ENCODE measurements around the gene ASMTL.
A peak's percentile ranks its signal among the peaks of the same experiment; 100 is the strongest.
"Not testable (repeated sequence)": the region's sequence is repeated elsewhere in the genome, so short reads cannot be mapped to it uniquely, and the experiment has no call there.

ASMTL gene

DNA sequence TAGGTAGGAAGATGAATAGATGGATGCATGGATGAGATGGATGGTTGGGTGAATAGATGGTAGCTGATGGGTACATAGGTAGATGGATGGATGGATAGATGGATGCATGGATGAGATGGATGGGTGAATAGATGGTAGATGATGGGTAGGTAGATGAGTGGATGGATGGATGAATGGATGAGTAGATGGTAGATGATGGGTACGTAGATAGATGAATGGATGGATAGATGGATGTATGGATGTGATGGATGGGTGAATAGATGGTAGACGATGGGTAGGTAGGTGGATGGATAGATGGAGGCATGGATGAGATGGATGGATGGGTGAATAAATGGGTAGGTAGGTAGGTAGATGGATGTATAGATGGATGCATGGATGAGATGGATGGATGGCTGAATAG is 46.9 kb downstream of the ASMTL start:
- H2BK15ac ChIP-seq (replicated peaks; ENCODE audit: low read depth); H3K27ac ChIP-seq (ENCODE audit: low read depth, low read length); H3K56ac ChIP-seq (ENCODE audit: low read length); H4K8ac ChIP-seq (ENCODE audit: low read depth, low read length); H3K4ac ChIP-seq (ENCODE audit: low read depth, low read length); H3K4me3 ChIP-seq (ENCODE audit: low read length); H3K79me1 ChIP-seq (ENCODE audit: low read length); H3K23ac ChIP-seq (ENCODE audit: low read length); H3K79me2 ChIP-seq (ENCODE audit: control insufficient read depth, insufficient read depth, low read length); H3K4me2 ChIP-seq (ENCODE audit: low read length); H2BK5ac ChIP-seq (ENCODE audit: low read length); H4K5ac ChIP-seq (ENCODE audit: low read length); H3K18ac ChIP-seq (ENCODE audit: low read length); H3K4me1 ChIP-seq (ENCODE audit: control insufficient read depth, low read depth, low read length); DNase-seq; H2BK120ac ChIP-seq (ENCODE audit: low read depth, low read length); H3K27me3 ChIP-seq (ENCODE audit: insufficient read depth, low read length, poor library complexity); H3K9ac ChIP-seq (ENCODE audit: low read length); H2AK5ac ChIP-seq (ENCODE audit: low read length): not testable (repeated sequence)
- peaks cover 15% of the 10 kb centered on the region for H3K36me3 ChIP-seq (ENCODE audit: control insufficient read depth, insufficient read depth, low read length)
- WGBS (ENCODE audit: extremely low coverage, insufficient coverage, low lambda C conversion rate) = 100% methylated on average over 2 of the region's 2 CpGs

DNA sequence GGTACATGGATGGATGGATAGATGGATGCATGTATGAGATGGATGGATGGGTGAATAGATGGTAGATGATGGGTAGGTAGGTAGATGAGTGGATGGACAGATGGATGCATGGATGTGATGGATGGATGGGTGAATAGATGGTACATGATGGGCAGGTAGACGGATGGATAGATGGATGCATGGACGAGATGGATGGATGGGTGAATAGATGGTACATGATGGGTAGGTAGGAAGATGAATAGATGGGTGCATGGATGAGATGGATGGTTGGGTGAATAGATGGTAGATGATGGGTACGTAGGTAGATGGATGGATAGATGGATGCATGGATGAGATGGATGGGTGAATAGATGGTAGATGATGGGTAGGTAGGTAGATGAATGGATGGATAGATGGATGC is 48.8 kb downstream of the ASMTL start:
- WGBS (ENCODE audit: extremely low coverage, insufficient coverage, low lambda C conversion rate) = 100% methylated on average over 1 of the region's 3 CpGs
- not testable (repeated sequence) for H3K79me2 ChIP-seq (ENCODE audit: control insufficient read depth, insufficient read depth, low read length); H3K4me3 ChIP-seq (ENCODE audit: low read length)

DNA sequence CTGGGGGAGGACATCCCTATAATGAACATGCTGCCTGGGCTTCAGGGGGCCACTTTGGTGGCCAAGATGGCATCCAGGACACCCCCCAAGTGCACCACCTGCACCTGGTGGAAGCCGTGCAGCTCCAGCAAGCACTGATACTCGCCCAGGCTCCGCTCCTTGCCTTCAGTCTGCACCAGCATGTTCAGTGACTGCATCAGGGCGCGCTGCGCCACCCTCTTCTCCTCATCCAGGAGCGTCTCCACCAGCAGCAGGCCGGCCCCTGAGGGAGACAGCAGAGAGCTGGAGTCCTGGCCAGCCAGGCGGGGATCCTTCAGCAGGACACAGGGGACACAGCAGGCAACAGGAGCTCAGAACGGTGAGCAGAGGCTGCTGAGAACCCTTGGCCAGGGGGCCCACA is 49.5 kb downstream of the ASMTL start:
- no peak overlapping the region for H2AK5ac ChIP-seq (ENCODE audit: low read length)
- H3K9ac ChIP-seq (ENCODE audit: low read length) = no peak overlapping the region
- no peak overlapping the region for H3K56ac ChIP-seq (ENCODE audit: low read length)
- no peak overlapping the region for H3K4me2 ChIP-seq (ENCODE audit: low read length)
- no peaks in the 10 kb centered on the region for H3K4me1 ChIP-seq (ENCODE audit: control insufficient read depth, low read depth, low read length)
- no peak for DNase-seq
- H3K18ac ChIP-seq (ENCODE audit: low read length) = no peak overlapping the region
- H3K79me1 ChIP-seq (ENCODE audit: low read length) = peaks cover 4% of the 10 kb centered on the region
- no peak overlapping the region for H3K23ac ChIP-seq (ENCODE audit: low read length)
- H4K5ac ChIP-seq (ENCODE audit: low read length) = no peak overlapping the region
- H3K27me3 ChIP-seq (ENCODE audit: insufficient read depth, low read length, poor library complexity) = no peaks in the 10 kb centered on the region
- no peak overlapping the region for H3K4me3 ChIP-seq (ENCODE audit: low read length)
- no peak overlapping the region for H4K8ac ChIP-seq (ENCODE audit: low read depth, low read length)
- no peak overlapping the region for H2BK120ac ChIP-seq (ENCODE audit: low read depth, low read length)
- peaks cover 15% of the 10 kb centered on the region for H3K36me3 ChIP-seq (ENCODE audit: control insufficient read depth, insufficient read depth, low read length)
- H2BK15ac ChIP-seq (replicated peaks; ENCODE audit: low read depth) = no peak overlapping the region
- H3K79me2 ChIP-seq (ENCODE audit: control insufficient read depth, insufficient read depth, low read length) = no peaks in the 10 kb centered on the region
- WGBS (ENCODE audit: extremely low coverage, insufficient coverage, low lambda C conversion rate) = no CpG with 5 or more reads among the region's 10 CpGs
- H3K4ac ChIP-seq (ENCODE audit: low read depth, low read length) = no peak overlapping the region
- H2BK5ac ChIP-seq (ENCODE audit: low read length) = no peak overlapping the region
- H3K27ac ChIP-seq (ENCODE audit: low read depth, low read length) = no peak overlapping the region

More for the DNA sequence above, 48.8 kb downstream of the ASMTL start:
- H3K9ac ChIP-seq (ENCODE audit: low read length); H2BK5ac ChIP-seq (ENCODE audit: low read length); H4K8ac ChIP-seq (ENCODE audit: low read depth, low read length); H2AK5ac ChIP-seq (ENCODE audit: low read length); H2BK15ac ChIP-seq (replicated peaks; ENCODE audit: low read depth); H3K27me3 ChIP-seq (ENCODE audit: insufficient read depth, low read length, poor library complexity); H3K23ac ChIP-seq (ENCODE audit: low read length); DNase-seq; H3K27ac ChIP-seq (ENCODE audit: low read depth, low read length); H3K4me1 ChIP-seq (ENCODE audit: control insufficient read depth, low read depth, low read length); H3K18ac ChIP-seq (ENCODE audit: low read length); H3K56ac ChIP-seq (ENCODE audit: low read length); H2BK120ac ChIP-seq (ENCODE audit: low read depth, low read length); H3K79me1 ChIP-seq (ENCODE audit: low read length); H4K5ac ChIP-seq (ENCODE audit: low read length); H3K4me2 ChIP-seq (ENCODE audit: low read length); H3K4ac ChIP-seq (ENCODE audit: low read depth, low read length): not testable (repeated sequence)
- H3K36me3 ChIP-seq (ENCODE audit: control insufficient read depth, insufficient read depth, low read length) = peaks cover 15% of the 10 kb centered on the region

DNA sequence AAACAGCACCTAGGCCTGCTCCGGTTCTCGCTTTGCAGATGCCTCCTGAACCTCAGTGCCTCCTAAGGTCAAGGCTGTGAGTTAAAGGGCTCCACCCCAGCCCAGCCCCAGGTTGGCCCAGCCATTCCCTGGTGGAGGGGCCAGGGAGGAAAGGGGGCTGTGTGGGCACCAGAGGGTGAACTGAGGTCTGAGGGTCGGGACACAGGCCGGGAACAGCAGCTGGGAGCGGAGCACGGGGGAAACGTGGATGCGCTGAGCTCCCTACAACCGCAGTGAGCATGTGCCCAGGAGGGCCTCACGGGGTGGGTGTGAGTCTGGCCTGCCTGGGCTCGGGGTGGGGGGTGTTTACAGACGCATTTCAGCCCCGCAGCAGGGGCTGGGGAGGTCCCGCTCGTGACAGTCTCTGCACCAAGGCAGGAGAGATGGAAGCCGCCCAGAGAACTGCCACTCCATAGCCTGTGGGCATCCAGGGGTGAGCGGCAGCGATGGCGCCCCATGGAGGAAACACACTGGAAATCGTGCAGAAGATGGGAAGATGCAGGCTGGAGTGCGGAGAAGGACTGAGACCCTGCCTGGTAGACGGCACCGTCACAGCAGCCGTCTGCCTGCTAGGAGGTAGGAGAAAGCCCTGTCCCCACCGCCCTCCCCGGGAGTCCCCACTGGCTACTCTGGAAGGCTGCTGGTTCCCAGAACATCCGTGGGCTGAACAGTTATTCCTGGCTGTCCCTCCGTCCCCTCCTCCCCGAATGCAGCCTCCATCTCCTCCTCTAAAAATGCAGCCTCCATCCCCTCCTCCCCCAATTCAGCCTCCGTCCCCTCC is 50.9 kb downstream of the ASMTL start:
- Histone ChIP-seq H3K79me2 (ENCODE audit: control insufficient read depth, insufficient read depth, low read length) (no peaks in the 10 kb centered on the region), H2BK5ac (ENCODE audit: low read length) (no peak overlapping the region)

DNA sequence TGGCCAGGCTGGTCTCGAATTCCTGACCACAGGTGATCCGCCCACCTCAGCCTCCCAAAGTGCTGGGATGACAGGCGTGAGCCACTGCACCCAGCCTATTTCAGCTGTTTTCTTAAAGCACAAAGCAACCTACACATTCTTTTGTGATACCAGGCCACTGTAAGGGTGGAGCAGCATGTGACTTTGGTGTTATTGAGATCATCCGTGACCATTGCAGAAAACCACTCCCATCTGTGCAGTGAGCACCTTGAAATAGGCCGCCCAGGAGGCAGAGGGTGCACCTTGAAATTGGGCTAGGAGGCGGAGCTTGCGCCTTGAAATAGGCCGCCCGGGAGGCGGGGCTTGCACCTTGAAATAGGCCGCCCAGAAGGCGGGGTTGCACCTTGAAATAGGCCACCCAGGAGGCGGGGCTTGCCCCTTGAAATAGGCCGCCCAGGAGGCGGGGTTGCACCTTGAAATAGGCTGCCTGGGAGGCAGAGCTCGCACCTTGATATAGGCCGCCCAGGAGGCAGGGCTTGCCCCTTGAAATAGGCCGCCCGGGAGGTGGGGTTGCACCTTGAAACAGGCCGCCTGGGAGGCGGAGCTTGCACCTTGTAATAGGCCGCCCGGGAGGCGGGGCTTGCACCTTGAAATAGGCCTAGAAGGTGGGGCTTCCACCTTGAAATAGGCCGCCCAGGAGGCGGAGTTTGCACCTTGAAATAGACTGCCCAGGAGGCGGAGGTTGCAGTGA is 51.8 kb downstream of the ASMTL start:
- Histone ChIP-seq H3K56ac (ENCODE audit: low read length) (no peak overlapping the region), H3K18ac (ENCODE audit: low read length) (no peak overlapping the region), H3K27ac (ENCODE audit: low read depth, low read length) (no peak overlapping the region), H4K8ac (ENCODE audit: low read depth, low read length) (no peak overlapping the region), H2BK15ac (replicated peaks; ENCODE audit: low read depth) (no peak overlapping the region), H3K4me3 (ENCODE audit: low read length) (no peak overlapping the region), H2BK5ac (ENCODE audit: low read length) (no peak overlapping the region), H3K79me2 (ENCODE audit: control insufficient read depth, insufficient read depth, low read length) (no peaks in the 10 kb centered on the region), H3K4ac (ENCODE audit: low read depth, low read length) (no peak overlapping the region), H3K4me2 (ENCODE audit: low read length) (no peak overlapping the region), H3K36me3 (ENCODE audit: control insufficient read depth, insufficient read depth, low read length) (peaks cover 17% of the 10 kb centered on the region), H3K27me3 (ENCODE audit: insufficient read depth, low read length, poor library complexity) (no peaks in the 10 kb centered on the region), H3K4me1 (ENCODE audit: control insufficient read depth, low read depth, low read length) (no peaks in the 10 kb centered on the region), H2BK120ac (ENCODE audit: low read depth, low read length) (no peak overlapping the region), H3K23ac (ENCODE audit: low read length) (no peak overlapping the region), H3K9ac (ENCODE audit: low read length) (no peak overlapping the region), H2AK5ac (ENCODE audit: low read length) (no peak overlapping the region), H3K79me1 (ENCODE audit: low read length) (peaks cover 9% of the 10 kb centered on the region), H4K5ac (ENCODE audit: low read length) (no peak overlapping the region)
- no CpG with 5 or more reads among the region's 27 CpGs for WGBS (ENCODE audit: extremely low coverage, insufficient coverage, low lambda C conversion rate)
- peak; percentile 81 for DNase-seq

More for the DNA sequence above, 50.9 kb downstream of the ASMTL start:
- H3K27ac ChIP-seq (ENCODE audit: low read depth, low read length) = no peak overlapping the region
- peak overlapping the region; percentile 4 for H3K9ac ChIP-seq (ENCODE audit: low read length)
- no peak overlapping the region for H2BK120ac ChIP-seq (ENCODE audit: low read depth, low read length)
- H3K56ac ChIP-seq (ENCODE audit: low read length) = peak overlapping the region; percentile 22
- no peak overlapping the region for H3K23ac ChIP-seq (ENCODE audit: low read length)
- no peak overlapping the region for H4K5ac ChIP-seq (ENCODE audit: low read length)
- H3K27me3 ChIP-seq (ENCODE audit: insufficient read depth, low read length, poor library complexity) = no peaks in the 10 kb centered on the region
- peaks cover 15% of the 10 kb centered on the region for H3K36me3 ChIP-seq (ENCODE audit: control insufficient read depth, insufficient read depth, low read length)
- H3K79me1 ChIP-seq (ENCODE audit: low read length) = peaks cover 4% of the 10 kb centered on the region
- no peak overlapping the region for H3K4me3 ChIP-seq (ENCODE audit: low read length)
- no peak overlapping the region for H4K8ac ChIP-seq (ENCODE audit: low read depth, low read length)
- no CpG with 5 or more reads among the region's 30 CpGs for WGBS (ENCODE audit: extremely low coverage, insufficient coverage, low lambda C conversion rate)
- no peaks in the 10 kb centered on the region for H3K4me1 ChIP-seq (ENCODE audit: control insufficient read depth, low read depth, low read length)
- H3K18ac ChIP-seq (ENCODE audit: low read length) = no peak overlapping the region
- no peak overlapping the region for H2BK15ac ChIP-seq (replicated peaks; ENCODE audit: low read depth)
- H3K4me2 ChIP-seq (ENCODE audit: low read length) = no peak overlapping the region
- H3K4ac ChIP-seq (ENCODE audit: low read depth, low read length) = no peak overlapping the region
- no peak for DNase-seq
- H2AK5ac ChIP-seq (ENCODE audit: low read length) = no peak overlapping the region

All from mesendoderm (in vitro differentiated cells).